Ishikawa (cell line): ENCODE measurements around the gene GUCA2B.

Source experiments
- CEBPB ChIP-seq: IDR thresholded peaks from 2 replicates; pipeline ENCODE4 v1.6.1; 2012
- CREB1 ChIP-seq: IDR thresholded peaks from 2 replicates; pipeline ENCODE4 v1.6.1; 2012; ENCODE audit warnings: low read depth
- EP300 ChIP-seq: IDR thresholded peaks from 2 replicates; pipeline ENCODE4 v1.6.1; 2012; ENCODE audit warnings: borderline replicate concordance
- NFIC ChIP-seq: IDR thresholded peaks from 2 replicates; pipeline ENCODE4 v1.6.1; 2012
- RAD21 ChIP-seq: IDR thresholded peaks from 2 replicates; pipeline ENCODE4 v1.6.1; 2012; ENCODE audit warnings: low read depth
- ZBTB7A ChIP-seq: IDR thresholded peaks from 2 replicates; pipeline ENCODE4 v1.6.1; 2012; ENCODE audit warnings: low read depth

GRCh38 chr1:42105025-42105424 is 48.2 kb upstream of the GUCA2B start:
- TF ChIP-seq EP300 (no peak), CEBPB (no peak), ZBTB7A (no peak), CREB1 (no peak), RAD21 (no peak), NFIC (no peak)
